K562 (cell line): ENCODE measurements around the gene RELL2. TPM values are rescaled to one million over a fixed set of nuclear protein-coding genes. Genes with fewer than 3 reads are reported as not detected.

Source experiments
- CREBBP ChIP-seq: IDR thresholded peaks from one replicate; pipeline ENCODE4 v1.6.1; 2012; ENCODE audit warnings: low read depth, mild to moderate bottlenecking, control low read depth, inconsistent platforms, low read length
- FOXJ3 ChIP-seq: sonication (generic); formaldehyde crosslinking; IDR thresholded peaks from 2 replicates; pipeline ENCODE4 v1.4.0; 2020; ENCODE audit warnings: mild to moderate bottlenecking, missing genetic modification reagents
- HDGF ChIP-seq: fragments of 450-650 bp; IDR thresholded peaks from 2 replicates; pipeline ENCODE4 v1.6.1; 2016
- LCOR ChIP-seq: sonication (generic); formaldehyde crosslinking; IDR thresholded peaks from 2 replicates; pipeline ENCODE4 v1.8.0; 2022; ENCODE audit warnings: mild to moderate bottlenecking, missing genetic modification reagents
- MLX ChIP-seq, 2 experiments: fragments of 450-650 bp in 1 of 2; sonication (generic) in 1 of 2; formaldehyde crosslinking; conservative IDR thresholded peaks; 2 replicates each; pipeline versions ENCODE4 v1.4.0 to v1.8.1; 2020 to 2022; ENCODE audit warnings: mild to moderate bottlenecking in 1 of 2, missing genetic modification reagents in 1 of 2
- MXD1 ChIP-seq: fragments of 250-450 bp; sonication (Bioruptor Pico); IDR thresholded peaks from 2 replicates; pipeline ENCODE4 v1.8.0; 2021; ENCODE audit warnings: borderline replicate concordance, mild to moderate bottlenecking, moderate library complexity; ENCODE audit not compliant: poor library complexity, severe bottlenecking
- PHF20 ChIP-seq: fragments of 450-650 bp; IDR thresholded peaks from 2 replicates; pipeline ENCODE4 v1.6.1; 2018; ENCODE audit not compliant: partially characterized antibody
- SMARCE1 ChIP-seq: fragments of 450-650 bp; IDR thresholded peaks from 2 replicates; pipeline ENCODE4 v1.7.1; 2016; ENCODE audit warnings: mild to moderate bottlenecking
- ZNF12 ChIP-seq: sonication (generic); formaldehyde crosslinking; IDR thresholded peaks from 2 replicates; pipeline ENCODE4 v1.4.0; 2020; ENCODE audit warnings: mild to moderate bottlenecking, missing genetic modification reagents
- ZNF668 ChIP-seq: fragments of 250-450 bp; sonication (Bioruptor Pico); IDR thresholded peaks from 2 replicates; pipeline ENCODE4 v1.8.0; 2022; ENCODE audit warnings: mild to moderate bottlenecking, inconsistent platforms
- ZSCAN29 ChIP-seq: fragments of 450-650 bp; IDR thresholded peaks from 2 replicates; pipeline ENCODE4 v1.6.1; 2017
- polyA plus RNA-seq, 8 experiments: library from polyadenylated mRNA; depleted of rRNA in 4 of 8; stranded (reverse) in 5 of 8; unstranded in 3 of 8; fragments of >200 nt; fragmentation: Nextera tagmentation in 2 of 8; fragmentation: Illumina TruSeq in 1 of 8; extraction: Ambion mirVana in 2 of 8; extraction: Trizol in 1 of 8; gene quantifications; 2 replicates each; pipeline versions ENCODE4 v1.2.1 to v1.2.3, GENCODE V29; 2011 to 2014; ENCODE audit warnings: inconsistent platforms in 1 of 8, missing spikeins in 1 of 8
- total RNA-seq, 7 experiments: library from RNA; depleted of rRNA in 6 of 7; stranded (reverse); fragments of >200 nt in 6 of 7; fragmentation: Illumina TruSeq in 2 of 7; extraction: Trizol in 2 of 7; gene quantifications; 2 replicates each; pipeline versions ENCODE4 v1.2.1 to v1.2.3, GENCODE V29; 2011 to 2021; ENCODE audit warnings: low replicate concordance in 1 of 7
- TF ChIP-seq, protein P1 (sequence below): fragments of 450-650 bp; formaldehyde crosslinking; IDR thresholded peaks from 2 replicates; pipeline ENCODE4 v1.4.0; 2020; ENCODE audit warnings: mild to moderate bottlenecking
- TF ChIP-seq, protein P2 (sequence below): fragments of 250-450 bp; sonication (Bioruptor Pico); IDR thresholded peaks from 2 replicates; pipeline ENCODE4 v1.5.1; 2021; ENCODE audit warnings: mild to moderate bottlenecking
- TF ChIP-seq, protein P3 (sequence below): sonication (generic); formaldehyde crosslinking; IDR thresholded peaks from 2 replicates; pipeline ENCODE4 v1.8.0; 2023; ENCODE audit warnings: missing genetic modification reagents, mild to moderate bottlenecking, borderline replicate concordance
- TF ChIP-seq, protein P4 (sequence below): fragments of 450-650 bp; IDR thresholded peaks from 2 replicates; pipeline ENCODE4 v1.6.1; 2016; ENCODE audit warnings: missing biosample characterization, missing genetic modification characterization

RELL2 gene
- total and polyA plus RNA-seq, 9 of the 15 experiments (the other 6 are each of a cell fraction or from before 2014, with no cell fraction given) = 0.06 to 36.0 (median 14.3) TPM

DNA sequence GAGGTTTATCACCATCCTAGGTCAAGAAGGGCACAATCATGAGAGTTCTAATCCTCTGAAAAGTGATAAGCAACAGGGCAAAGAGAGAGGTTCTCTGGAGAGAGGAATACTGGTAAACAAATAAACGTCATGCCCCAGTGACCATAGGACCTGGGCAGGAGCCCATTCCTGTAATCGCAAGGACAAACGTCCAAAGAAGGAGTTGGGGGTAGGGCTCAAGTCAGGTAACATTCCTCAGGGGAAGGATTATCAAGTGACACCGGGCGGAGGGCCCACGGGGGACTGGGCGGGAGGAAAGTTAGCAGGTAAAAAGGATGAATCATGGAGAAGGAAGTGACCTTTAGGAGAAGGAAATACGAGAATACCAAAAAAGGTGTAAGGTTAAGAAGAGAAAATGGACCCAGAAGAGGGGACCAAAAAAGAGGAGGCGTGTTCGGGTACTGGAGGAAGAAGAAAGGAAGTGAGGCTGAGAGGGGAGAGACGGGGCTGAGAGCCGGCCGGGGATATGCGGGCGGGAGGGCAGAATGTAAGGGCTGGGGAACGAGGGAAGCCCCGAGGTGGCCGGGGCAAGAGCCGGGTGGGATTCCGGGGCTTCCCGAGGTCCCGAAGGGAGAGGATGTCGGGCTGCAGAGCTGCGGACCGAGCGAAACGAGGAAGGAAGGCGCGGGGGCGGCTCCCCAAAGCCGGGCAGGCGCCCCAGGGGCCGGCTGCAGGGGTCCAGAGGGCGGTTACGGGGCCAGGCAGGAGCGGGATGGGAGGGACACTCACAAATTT is 18.6 kb upstream of the RELL2 start (continued):
- 0 out of 2 replicates have a peak, but pooled peaks have one; percentile 55 for TF ChIP-seq HDGF
- no peak for TF ChIP-seq ZSCAN29
- no peak for TF ChIP-seq CREBBP
- TF ChIP-seq, protein P1, sequence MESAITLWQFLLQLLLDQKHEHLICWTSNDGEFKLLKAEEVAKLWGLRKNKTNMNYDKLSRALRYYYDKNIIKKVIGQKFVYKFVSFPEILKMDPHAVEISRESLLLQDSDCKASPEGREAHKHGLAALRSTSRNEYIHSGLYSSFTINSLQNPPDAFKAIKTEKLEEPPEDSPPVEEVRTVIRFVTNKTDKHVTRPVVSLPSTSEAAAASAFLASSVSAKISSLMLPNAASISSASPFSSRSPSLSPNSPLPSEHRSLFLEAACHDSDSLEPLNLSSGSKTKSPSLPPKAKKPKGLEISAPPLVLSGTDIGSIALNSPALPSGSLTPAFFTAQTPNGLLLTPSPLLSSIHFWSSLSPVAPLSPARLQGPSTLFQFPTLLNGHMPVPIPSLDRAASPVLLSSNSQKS = no peak
- TF ChIP-seq MLX (CRISPR knock-in tag; conservative IDR thresholded peaks at IDR 0.05) = no peak
- no peak for TF ChIP-seq MXD1 (CRISPR knock-in tag)
- TF ChIP-seq, protein P2, sequence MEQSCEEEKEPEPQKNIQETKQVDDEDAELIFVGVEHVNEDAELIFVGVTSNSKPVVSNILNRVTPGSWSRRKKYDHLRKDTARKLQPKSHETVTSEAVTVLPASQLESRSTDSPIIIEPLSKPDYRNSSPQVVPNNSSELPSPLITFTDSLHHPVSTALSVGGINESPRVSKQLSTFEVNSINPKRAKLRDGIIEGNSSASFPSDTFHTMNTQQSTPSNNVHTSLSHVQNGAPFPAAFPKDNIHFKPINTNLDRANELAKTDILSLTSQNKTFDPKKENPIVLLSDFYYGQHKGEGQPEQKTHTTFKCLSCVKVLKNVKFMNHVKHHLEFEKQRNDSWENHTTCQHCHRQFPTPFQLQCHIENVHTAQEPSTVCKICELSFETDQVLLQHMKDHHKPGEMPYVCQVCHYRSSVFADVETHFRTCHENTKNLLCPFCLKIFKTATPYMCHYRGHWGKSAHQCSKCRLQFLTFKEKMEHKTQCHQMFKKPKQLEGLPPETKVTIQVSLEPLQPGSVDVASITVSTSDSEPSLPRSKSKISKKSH (CRISPR knock-in tag) = no peak
- TF ChIP-seq, protein P3, sequence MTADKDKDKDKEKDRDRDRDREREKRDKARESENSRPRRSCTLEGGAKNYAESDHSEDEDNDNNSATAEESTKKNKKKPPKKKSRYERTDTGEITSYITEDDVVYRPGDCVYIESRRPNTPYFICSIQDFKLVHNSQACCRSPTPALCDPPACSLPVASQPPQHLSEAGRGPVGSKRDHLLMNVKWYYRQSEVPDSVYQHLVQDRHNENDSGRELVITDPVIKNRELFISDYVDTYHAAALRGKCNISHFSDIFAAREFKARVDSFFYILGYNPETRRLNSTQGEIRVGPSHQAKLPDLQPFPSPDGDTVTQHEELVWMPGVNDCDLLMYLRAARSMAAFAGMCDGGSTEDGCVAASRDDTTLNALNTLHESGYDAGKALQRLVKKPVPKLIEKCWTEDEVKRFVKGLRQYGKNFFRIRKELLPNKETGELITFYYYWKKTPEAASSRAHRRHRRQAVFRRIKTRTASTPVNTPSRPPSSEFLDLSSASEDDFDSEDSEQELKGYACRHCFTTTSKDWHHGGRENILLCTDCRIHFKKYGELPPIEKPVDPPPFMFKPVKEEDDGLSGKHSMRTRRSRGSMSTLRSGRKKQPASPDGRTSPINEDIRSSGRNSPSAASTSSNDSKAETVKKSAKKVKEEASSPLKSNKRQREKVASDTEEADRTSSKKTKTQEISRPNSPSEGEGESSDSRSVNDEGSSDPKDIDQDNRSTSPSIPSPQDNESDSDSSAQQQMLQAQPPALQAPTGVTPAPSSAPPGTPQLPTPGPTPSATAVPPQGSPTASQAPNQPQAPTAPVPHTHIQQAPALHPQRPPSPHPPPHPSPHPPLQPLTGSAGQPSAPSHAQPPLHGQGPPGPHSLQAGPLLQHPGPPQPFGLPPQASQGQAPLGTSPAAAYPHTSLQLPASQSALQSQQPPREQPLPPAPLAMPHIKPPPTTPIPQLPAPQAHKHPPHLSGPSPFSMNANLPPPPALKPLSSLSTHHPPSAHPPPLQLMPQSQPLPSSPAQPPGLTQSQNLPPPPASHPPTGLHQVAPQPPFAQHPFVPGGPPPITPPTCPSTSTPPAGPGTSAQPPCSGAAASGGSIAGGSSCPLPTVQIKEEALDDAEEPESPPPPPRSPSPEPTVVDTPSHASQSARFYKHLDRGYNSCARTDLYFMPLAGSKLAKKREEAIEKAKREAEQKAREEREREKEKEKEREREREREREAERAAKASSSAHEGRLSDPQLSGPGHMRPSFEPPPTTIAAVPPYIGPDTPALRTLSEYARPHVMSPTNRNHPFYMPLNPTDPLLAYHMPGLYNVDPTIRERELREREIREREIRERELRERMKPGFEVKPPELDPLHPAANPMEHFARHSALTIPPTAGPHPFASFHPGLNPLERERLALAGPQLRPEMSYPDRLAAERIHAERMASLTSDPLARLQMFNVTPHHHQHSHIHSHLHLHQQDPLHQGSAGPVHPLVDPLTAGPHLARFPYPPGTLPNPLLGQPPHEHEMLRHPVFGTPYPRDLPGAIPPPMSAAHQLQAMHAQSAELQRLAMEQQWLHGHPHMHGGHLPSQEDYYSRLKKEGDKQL = no peak
- no peak for TF ChIP-seq LCOR (CRISPR knock-in tag)
- 0 out of 2 replicates have a peak, but pooled peaks have one; percentile 20 for TF ChIP-seq SMARCE1
- no peak for TF ChIP-seq PHF20
- no peak for TF ChIP-seq ZNF12 (CRISPR knock-in tag)
- TF ChIP-seq, protein P4, sequence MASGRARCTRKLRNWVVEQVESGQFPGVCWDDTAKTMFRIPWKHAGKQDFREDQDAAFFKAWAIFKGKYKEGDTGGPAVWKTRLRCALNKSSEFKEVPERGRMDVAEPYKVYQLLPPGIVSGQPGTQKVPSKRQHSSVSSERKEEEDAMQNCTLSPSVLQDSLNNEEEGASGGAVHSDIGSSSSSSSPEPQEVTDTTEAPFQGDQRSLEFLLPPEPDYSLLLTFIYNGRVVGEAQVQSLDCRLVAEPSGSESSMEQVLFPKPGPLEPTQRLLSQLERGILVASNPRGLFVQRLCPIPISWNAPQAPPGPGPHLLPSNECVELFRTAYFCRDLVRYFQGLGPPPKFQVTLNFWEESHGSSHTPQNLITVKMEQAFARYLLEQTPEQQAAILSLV (tag) = no peak
- no peak for TF ChIP-seq ZNF668
- TF ChIP-seq FOXJ3 = no peak
